OCI-LY1 (cell line): ENCODE data around the gene KRT32.

ENCODE experiments used
- H2AFZ ChIP-seq: fragments of 200-600 bp; sonication (generic), shearing (Covaris generic); 2 replicates; pipeline ENCODE4 v1.6.0; 2014; ENCODE audit warnings: antibody characterized with exemption, mild to moderate bottlenecking, low read length
- H3F3A ChIP-seq: fragments of 200-600 bp; sonication (generic), shearing (Covaris generic); 2 replicates; pipeline ENCODE4 v1.6.0; 2014; ENCODE audit warnings: mild to moderate bottlenecking, antibody characterized with exemption, low read length, moderate library complexity; ENCODE audit not compliant: insufficient read depth
- H3K27ac ChIP-seq: fragments of 200-600 bp; sonication (generic); 2 replicates; pipeline ENCODE4 v1.5.1; 2014; ENCODE audit warnings: low read length, mixed run types, mild to moderate bottlenecking, low read depth; ENCODE audit not compliant: poor library complexity, severe bottlenecking
- H3K27me3 ChIP-seq: fragments of 200-600 bp; sonication (generic); 2 replicates; pipeline ENCODE4 v1.6.0; 2014; ENCODE audit warnings: antibody characterized with exemption, mild to moderate bottlenecking, low read length, moderate library complexity; ENCODE audit not compliant: insufficient read depth
- H3K36me3 ChIP-seq: fragments of 200-600 bp; sonication (generic); 2 replicates; pipeline ENCODE4 v1.6.1; 2014; ENCODE audit warnings: mild to moderate bottlenecking, antibody characterized with exemption, low read length, moderate library complexity, mixed read lengths; ENCODE audit not compliant: insufficient read depth
- H3K4me1 ChIP-seq: fragments of 200-600 bp; sonication (generic); 2 replicates; pipeline ENCODE4 v1.5.1; 2014; ENCODE audit warnings: mild to moderate bottlenecking, low read length, moderate library complexity; ENCODE audit not compliant: insufficient read depth, severe bottlenecking
- H3K4me2 ChIP-seq: fragments of 200-600 bp; sonication (generic), shearing (Covaris generic); 2 replicates; pipeline ENCODE4 v1.6.1; 2014; ENCODE audit warnings: low read length
- H3K4me3 ChIP-seq: fragments of 200-600 bp; sonication (generic); 2 replicates; pipeline ENCODE4 v1.5.1; 2014; ENCODE audit warnings: low read length, low read depth, mild to moderate bottlenecking, mixed read lengths; ENCODE audit not compliant: poor library complexity, severe bottlenecking
- H3K79me2 ChIP-seq: fragments of 200-600 bp; shearing (Covaris generic); 2 replicates; pipeline ENCODE4 v1.6.1; 2016; ENCODE audit warnings: mixed run types, low read length, mixed read lengths; ENCODE audit not compliant: insufficient read depth
- H3K9ac ChIP-seq: fragments of 200-600 bp; sonication (generic), shearing (Covaris generic); 2 replicates; pipeline ENCODE4 v1.6.1; 2014; ENCODE audit warnings: mild to moderate bottlenecking, low read length, mixed read lengths
- H3K9me2 ChIP-seq: fragments of 200-600 bp; sonication (generic), shearing (Covaris generic); 2 replicates; pipeline ENCODE4 v1.6.1; 2014; ENCODE audit warnings: low read depth, mild to moderate bottlenecking, low read length, mixed read lengths
- H3K9me3 ChIP-seq: fragments of 200-600 bp; shearing (Covaris generic); 2 replicates; pipeline ENCODE4 v1.6.1; 2014; ENCODE audit warnings: low read length, mixed read lengths
- H4K20me1 ChIP-seq: fragments of 200-600 bp; sonication (generic), shearing (Covaris generic); 2 replicates; pipeline ENCODE4 v1.6.0; 2016; ENCODE audit warnings: mild to moderate bottlenecking, low read length; ENCODE audit not compliant: insufficient read depth
- CTCF ChIP-seq: fragments of 200-600 bp; sonication (generic), shearing (Covaris generic); IDR thresholded peaks from 2 replicates; pipeline ENCODE4 v1.5.1; 2017; ENCODE audit warnings: mild to moderate bottlenecking, antibody characterized with exemption, low read length, moderate library complexity, mixed read lengths
- EZH2 ChIP-seq: fragments of 200-600 bp; sonication (generic), shearing (Covaris generic); IDR thresholded peaks from 2 replicates; pipeline ENCODE4 v1.8.0; 2017; ENCODE audit warnings: borderline replicate concordance, mixed run types, mild to moderate bottlenecking, antibody characterized with exemption, low read length, moderate library complexity, mixed read lengths

The KRT32 gene

GRCh38 chr17:41494524-41494923 is 27.3 kb upstream of the KRT32 start:
- Histone ChIP-seq H3K4me1 (no peaks in the 10 kb centered on the region), H3K4me2 (no peak overlapping the region)

GRCh38 chr17:41492771-41493170 is 25.6 kb upstream of the KRT32 start:
- Histone ChIP-seq H3K27ac (no peak overlapping the region), H3K36me3 (no peaks in the 10 kb centered on the region), H3K79me2 (no peaks in the 10 kb centered on the region), H3K4me3 (no peak overlapping the region), H3K9ac (no peak overlapping the region), H3F3A (no peaks in the 10 kb centered on the region), H3K9me2 (no peaks in the 10 kb centered on the region), H4K20me1 (no peaks in the 10 kb centered on the region), H3K27me3 (peaks cover 9% of the 10 kb centered on the region; the same call in 1 of the 2 replicates), H3K4me1 (no peaks in the 10 kb centered on the region), H3K9me3 (no peaks in the 10 kb centered on the region), H3K4me2 (no peak overlapping the region), H2AFZ (no peak overlapping the region)
- TF ChIP-seq CTCF = no peak
- TF ChIP-seq EZH2 = no peak

More at GRCh38 chr17:41494524-41494923, 27.3 kb upstream of the KRT32 start:
- no peaks in the 10 kb centered on the region for H3F3A ChIP-seq
- H3K36me3 ChIP-seq = no peaks in the 10 kb centered on the region
- H4K20me1 ChIP-seq = no peaks in the 10 kb centered on the region
- H3K79me2 ChIP-seq = no peaks in the 10 kb centered on the region
- no peaks in the 10 kb centered on the region for H3K9me2 ChIP-seq
- H2AFZ ChIP-seq = no peak overlapping the region
- no peak overlapping the region for H3K27ac ChIP-seq
- no peak overlapping the region for H3K4me3 ChIP-seq
- no peak for TF ChIP-seq EZH2
- TF ChIP-seq CTCF = no peak
- H3K9ac ChIP-seq = no peak overlapping the region
- H3K27me3 ChIP-seq = peaks cover 7% of the 10 kb centered on the region; the same call in 1 of the 2 replicates
- H3K9me3 ChIP-seq = no peaks in the 10 kb centered on the region

GRCh38 chr17:41492351-41492750 is 25.2 kb upstream of the KRT32 start:
- no peaks in the 10 kb centered on the region for H3K4me1 ChIP-seq
- no peak overlapping the region for H3K4me2 ChIP-seq
- H3K4me3 ChIP-seq = no peak overlapping the region
- no peaks in the 10 kb centered on the region for H3K9me2 ChIP-seq
- no peak overlapping the region for H3K9ac ChIP-seq
- no peaks in the 10 kb centered on the region for H4K20me1 ChIP-seq
- no peak overlapping the region for H2AFZ ChIP-seq
- no peaks in the 10 kb centered on the region for H3K9me3 ChIP-seq
- H3K27me3 ChIP-seq = peaks cover 9% of the 10 kb centered on the region; the same call in 1 of the 2 replicates
- H3K79me2 ChIP-seq = no peaks in the 10 kb centered on the region
- H3F3A ChIP-seq = no peaks in the 10 kb centered on the region
- no peaks in the 10 kb centered on the region for H3K36me3 ChIP-seq
- no peak for TF ChIP-seq EZH2
- TF ChIP-seq CTCF = no peak
- H3K27ac ChIP-seq = no peak overlapping the region
